Endometrial microvascular endothelial cells (primary cell): ENCODE results near the gene FAM174C. TPM values are rescaled to one million over a fixed set of nuclear protein-coding genes. Genes with fewer than 3 reads are reported as not detected.

ENCODE experiments used
- in situ Hi-C: cut with HindIII; loops from 2 replicates; pipeline ENCODE4 v1.10.0; 2017; ENCODE audit warnings: low sequenced_read_pairs, low pct_unique_long_range_greater_than_20kb; ENCODE audit errors: inconsistent ontology term
- total RNA-seq: library from RNA; depleted of rRNA; stranded (reverse); fragments of >200 nt; gene quantifications from one replicate; pipeline ENCODE4 v1.2.3, GENCODE V29; 2015; ENCODE audit errors: inconsistent ontology term

The FAM174C gene
- total RNA-seq, 1 donor from 2014 or later = 83.3 TPM

DNA sequence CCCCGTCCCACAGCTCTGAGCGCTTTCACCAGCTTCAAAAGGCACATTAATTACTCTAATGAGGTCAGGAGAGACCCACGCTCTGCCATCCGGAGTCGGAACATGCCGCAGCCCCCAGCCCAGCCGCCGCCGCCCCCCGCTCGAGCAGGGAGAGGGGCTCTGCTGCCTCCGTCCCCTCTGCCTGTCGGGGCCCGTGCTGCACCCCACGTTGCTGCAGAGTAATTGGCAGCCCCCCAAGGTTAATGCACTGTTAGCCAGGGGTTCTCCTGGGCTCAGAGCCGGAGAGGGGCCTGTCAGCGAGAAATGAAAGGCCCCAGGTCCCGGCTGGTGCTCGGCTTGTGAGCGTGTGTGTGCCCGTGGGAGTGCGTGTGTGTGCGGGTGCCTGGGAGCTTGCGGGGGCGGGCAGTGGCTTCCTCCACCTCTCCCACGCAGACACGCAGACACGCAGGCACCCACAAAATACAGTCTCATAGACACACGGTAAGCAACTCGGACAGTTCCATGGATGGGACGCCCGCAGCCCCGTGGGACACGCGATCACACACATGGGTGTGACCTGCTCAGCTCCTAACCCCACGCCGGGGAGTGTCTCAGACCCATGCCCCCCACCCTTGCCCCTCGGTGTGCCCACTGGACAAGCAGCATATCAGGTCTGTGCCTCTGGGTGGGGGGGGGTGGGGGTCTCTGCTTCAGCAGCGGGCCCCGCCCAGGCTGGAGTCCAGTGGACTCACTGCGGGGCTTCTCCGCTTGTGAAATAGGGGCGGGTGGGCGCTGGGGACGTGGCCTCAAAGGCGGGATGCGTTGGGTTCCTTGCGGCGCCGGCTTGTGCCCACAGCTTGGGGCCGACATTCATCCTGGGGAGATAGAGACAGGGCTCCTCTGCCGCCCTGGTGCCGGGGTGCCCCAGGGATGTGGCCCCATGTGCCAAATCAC lies 5.6 kb downstream of the FAM174C start:
- in situ Hi-C loops = no loop called here

DNA sequence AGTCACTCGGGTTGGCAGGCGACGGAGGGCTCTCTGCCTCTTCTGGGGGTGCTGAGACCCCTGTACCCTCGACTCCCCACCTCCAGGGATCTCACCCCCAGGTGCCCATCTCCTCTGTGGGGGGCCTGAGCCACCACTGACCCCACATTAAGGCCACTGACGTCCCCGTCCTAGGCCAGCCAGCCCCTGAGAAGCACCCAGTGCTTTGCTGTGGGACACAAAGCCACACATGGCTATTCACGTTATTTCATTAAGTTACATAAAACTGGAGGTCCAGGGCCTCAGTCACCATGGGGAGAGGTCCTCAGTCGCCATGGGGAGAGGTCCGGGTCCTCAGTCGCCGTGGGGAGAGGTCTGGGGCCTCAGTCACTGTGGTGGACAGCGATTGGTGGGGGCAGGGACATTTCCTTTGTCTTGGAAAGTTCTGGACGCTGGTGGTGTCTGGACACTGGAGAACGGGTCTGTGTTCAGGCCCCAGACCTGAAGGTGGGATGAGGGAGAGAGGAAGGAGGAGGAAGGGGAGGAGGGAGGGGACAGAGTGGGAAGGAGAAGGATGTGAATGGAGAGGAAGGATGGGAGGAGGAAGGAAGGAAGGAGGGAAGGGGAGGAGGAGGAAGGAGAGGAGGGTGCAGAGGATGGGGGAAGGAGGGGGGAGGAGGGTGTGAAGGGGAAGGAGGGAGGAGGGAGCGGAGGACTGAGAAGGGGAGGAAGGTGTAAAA lies 6.4 kb downstream of the FAM174C start:
- in situ Hi-C loops = no loop called here

GRCh38 chr19:1282588-1283206 lies 7.4 kb downstream of the FAM174C start:
- in situ Hi-C loops = no loop called here

DNA sequence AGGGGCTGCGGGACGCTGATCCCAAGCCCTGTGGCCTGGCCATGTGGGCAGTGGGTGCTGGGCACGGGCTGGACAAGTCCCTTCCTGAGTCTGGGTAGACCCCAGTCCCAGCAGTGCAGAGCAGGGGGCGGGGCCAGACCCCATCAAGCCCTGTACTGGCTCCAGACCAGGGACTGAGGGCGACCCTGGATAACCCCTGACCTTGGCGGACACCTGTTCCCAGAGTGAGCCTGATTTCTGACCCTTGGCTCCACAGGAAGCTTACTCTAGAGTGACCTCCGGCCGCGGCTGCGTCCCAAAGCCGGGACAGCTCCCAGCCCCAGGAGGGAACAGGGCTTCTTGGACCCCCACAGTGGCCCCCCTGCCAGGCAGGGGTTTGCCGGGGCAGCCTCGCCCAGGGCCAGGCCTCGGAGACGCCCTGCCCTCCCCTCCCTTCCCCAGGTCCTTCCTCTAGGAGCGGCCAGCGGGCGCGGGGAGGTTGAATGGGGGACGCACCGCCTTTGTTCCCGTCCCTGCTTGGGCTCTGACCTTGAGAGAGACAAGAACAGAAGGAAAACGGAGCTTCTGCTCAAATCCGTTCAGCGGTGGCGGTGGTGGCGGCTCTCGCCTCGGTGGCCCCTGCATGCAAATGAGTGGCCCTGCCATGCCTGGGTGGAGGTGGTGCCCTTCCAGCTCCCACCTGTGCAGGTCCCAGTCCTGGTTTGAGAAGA lies 8.0 kb downstream of the FAM174C start:
- in situ Hi-C loops = no loop called here

DNA sequence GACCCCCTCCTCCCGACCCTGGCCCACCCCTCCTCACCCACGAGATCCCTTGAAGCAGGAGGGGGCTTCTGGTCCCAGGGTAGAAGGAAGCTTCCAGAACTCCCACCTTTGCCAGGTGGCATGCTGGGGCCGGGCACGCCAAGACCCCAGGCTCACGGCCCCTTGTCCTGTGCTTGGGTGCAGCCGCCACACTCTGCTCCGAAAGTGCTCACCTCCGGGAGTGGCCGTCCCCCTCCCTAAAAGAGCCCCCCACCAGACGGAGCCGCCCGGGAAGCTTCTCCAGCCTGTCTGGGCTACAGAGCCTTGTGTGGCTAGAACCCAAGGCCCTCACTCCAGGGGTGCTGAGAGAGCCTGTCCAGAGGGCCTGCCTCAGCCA lies 8.6 kb downstream of the FAM174C start:
- in situ Hi-C loops = no loop called here

- in situ Hi-C loops = no loop called here
These were observed 9.1 kb downstream of the FAM174C start for GRCh38 chr19:1284293-1284978.

GRCh38 chr19:1284979-1285736 lies 9.8 kb downstream of the FAM174C start:
- in situ Hi-C loops = no loop called here

DNA sequence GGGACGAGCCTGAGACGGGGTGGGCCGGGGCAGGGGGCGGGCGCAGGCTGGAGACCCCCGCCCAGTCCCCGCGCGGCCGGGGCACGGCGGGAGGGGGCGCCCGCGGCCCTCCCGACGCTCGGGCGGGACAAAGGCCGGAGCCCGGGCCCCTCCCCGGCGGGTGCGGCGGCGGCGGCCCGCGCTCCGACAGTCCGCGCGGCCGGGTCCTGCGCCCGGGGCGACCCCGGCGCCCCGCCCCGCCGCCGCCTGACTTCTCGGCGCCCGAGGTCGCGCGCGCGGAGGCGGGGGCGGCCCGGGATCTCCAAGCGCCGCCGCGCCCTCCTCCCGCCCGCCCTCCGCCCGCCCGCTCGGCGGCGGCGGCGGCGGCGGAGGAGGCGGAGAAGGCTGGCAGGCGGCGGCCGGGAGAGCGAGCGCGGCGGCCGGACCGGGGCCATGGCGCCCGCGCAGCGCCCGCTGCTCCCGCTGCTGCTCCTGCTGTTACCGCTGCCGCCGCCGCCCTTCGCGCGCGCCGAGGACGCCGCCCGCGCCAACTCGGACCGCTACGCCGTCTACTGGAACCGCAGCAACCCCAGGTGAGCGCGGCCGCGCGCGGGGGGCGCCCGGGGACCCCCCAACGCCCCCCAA lies 10.5 kb downstream of the FAM174C start, which contains the start of gene EFNA2:
TSS of gene EFNA2 (plus strand) at position 137 of the 624 bp plus-strand sequence. CDS start at position 433, 296 bp downstream.
- in situ Hi-C loops = no loop called here

GRCh38 chr19:1286487-1287353 lies 11.4 kb downstream of the FAM174C start:
- in situ Hi-C loops = no loop called here

DNA sequence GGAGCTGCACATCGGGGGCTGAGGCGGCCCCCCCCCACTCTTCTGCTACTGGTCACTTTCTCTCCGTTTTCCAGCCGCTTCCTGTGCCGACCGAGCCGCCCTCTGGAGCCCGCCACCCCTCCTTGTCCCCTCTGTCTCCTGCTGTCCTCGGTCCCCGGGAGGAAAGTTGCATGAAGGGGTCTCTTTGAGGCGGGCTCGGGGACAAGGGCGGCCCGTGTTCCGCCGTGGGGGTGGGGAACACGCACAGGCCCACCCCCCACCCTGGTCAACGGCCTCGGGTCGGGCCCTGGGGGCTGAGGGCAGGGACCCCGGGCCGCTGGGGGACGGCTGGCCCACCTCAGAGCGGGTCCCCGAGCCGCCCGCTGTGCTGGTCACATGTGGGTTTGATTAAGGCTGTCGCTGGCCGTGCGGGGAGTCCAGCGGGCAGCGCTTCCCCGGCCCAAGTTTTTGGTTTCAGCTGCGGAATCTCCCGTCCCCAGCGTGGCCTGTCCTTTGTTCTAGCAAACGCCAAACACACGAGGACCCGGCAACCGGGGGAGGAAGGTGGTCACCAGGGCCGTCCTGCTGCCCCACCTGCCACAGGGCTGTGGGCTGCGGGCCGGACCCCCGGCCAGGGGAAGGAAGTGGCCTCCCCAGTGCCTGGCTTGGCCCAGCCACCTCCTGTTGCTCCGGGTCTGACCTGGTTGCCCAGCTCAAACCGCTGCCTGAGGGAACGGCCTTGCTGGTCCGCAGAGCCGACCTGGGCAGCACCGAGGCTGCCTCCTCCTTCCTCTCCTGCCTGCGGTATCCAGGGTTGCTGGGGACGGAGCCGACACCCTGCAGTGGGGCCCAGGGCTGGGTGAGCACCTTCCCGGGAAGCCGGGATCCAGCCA lies 12.3 kb downstream of the FAM174C start:
- in situ Hi-C loops = no loop called here

DNA sequence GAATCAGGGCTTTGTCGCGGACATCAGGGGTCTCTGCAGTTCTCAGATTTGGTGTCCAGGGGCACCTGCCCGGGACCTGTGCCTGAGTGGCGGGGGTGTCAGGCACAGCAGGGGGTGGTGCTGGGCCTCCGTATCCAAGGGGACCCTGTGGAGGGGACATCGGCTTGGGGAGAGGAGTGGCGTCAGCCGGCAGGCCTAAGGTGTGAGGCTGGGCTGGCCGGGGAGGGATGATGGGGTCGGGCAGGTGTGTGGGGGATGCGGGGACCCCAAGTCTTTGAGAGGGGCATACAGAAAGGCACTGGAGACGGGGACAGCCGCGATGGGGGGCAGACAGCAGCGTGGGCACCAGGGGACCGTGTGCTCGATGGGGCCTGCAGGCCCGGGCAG lies 12.9 kb downstream of the FAM174C start:
- in situ Hi-C loops = no loop called here

GRCh38 chr19:1288833-1289685 lies 13.7 kb downstream of the FAM174C start:
- in situ Hi-C loops = no loop called here

DNA sequence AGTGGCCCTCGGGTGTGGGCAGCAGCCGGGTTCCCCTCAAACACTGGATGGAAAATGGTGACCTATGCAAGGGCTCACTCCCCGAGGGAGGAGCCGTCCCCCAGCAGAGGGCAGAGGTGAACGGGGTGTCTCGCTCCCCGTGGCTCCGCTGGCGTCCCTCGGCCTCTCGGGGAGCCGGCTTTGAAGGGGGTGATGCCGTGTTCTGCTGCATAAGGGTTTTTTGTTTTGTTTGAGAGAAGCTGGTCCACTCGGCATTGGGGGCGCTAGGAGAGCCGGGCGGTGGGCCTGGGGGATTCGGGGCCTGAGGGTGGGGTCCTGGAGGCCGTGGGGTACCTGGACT lies 14.3 kb downstream of the FAM174C start:
- in situ Hi-C loops = no loop called here

DNA sequence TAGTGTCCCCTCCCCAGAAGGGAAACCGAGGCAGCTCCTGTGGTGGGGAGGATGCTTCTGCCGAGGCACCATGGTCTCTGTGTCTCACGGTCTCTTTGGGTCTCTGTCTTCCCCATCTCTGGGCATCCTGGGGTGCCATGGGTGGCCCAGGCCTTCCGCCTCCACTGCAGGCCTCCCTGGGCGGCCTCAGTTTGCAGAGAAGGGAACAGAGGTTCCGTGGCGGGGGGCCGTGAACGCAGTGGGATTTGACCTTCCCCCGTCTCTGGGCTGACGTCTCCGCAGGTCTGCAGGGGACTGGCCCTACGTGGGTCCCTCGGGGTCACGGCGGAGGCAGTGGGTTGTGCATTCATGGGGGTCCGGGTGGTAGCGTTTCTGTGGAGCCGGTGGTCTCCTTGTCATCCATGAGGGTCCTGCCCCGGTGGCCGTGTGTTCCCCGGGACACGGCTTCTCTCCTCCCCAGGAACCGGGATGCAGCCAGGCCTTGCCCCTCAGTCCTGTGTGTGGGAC lies 14.9 kb downstream of the FAM174C start:
- in situ Hi-C loops = no loop called here
